GM19328 (cell line): ENCODE data around the gene COL5A1.

ENCODE experiments used
- ATAC-seq: cut with Tn5 transposase; IDR thresholded peaks from one replicate; pipeline ENCODE4 v1.9.1; 2021; ENCODE audit warnings: mild to moderate bottlenecking, moderate library complexity; ENCODE audit not compliant: unreplicated experiment

The COL5A1 gene

GRCh38 chr9:134864821-134865190, 223.2 kb downstream of the COL5A1 start:
- no peak for ATAC-seq

- ATAC-seq, result no peak
These were observed 226.5 kb downstream of the COL5A1 start for GRCh38 chr9:134867917-134868750.

GRCh38 chr9:134868751-134869553, 227.3 kb downstream of the COL5A1 start:
- no peak for ATAC-seq

- ATAC-seq, result no peak
These were observed 228.1 kb downstream of the COL5A1 start for GRCh38 chr9:134869554-134870300.

- no peak for ATAC-seq
These were observed 228.7 kb downstream of the COL5A1 start for GRCh38 chr9:134870301-134870694.

- ATAC-seq, result no peak
These were observed 229.4 kb downstream of the COL5A1 start for GRCh38 chr9:134870746-134871662.

- ATAC-seq, result no peak
These were observed 230.2 kb downstream of the COL5A1 start for GRCh38 chr9:134871697-134872340.

GRCh38 chr9:134872482-134873231, 231.1 kb downstream of the COL5A1 start:
- ATAC-seq, result no peak

GRCh38 chr9:134875371-134875770, 233.8 kb downstream of the COL5A1 start:
- no peak for ATAC-seq

- no peak for ATAC-seq
These were observed 235.9 kb downstream of the COL5A1 start for GRCh38 chr9:134877541-134877940.

- ATAC-seq, result no peak
These were observed 238.3 kb downstream of the COL5A1 start for GRCh38 chr9:134879664-134880483.

GRCh38 chr9:134880484-134881312, 239.1 kb downstream of the COL5A1 start, which contains the start of gene FCN2:
Gene FCN2, plus strand, starts transcription at chr9:134880810. Its CDS starts 12 bp downstream, at chr9:134880822.
- ATAC-seq, result no peak

- ATAC-seq, result no peak
These were observed 239.7 kb downstream of the COL5A1 start for GRCh38 chr9:134881313-134881670.

GRCh38 chr9:134882204-134882785, 240.7 kb downstream of the COL5A1 start:
- no peak for ATAC-seq

GRCh38 chr9:134883040-134883782, 241.6 kb downstream of the COL5A1 start:
- ATAC-seq, result no peak

GRCh38 chr9:134884492-134884891, 242.9 kb downstream of the COL5A1 start:
- no peak for ATAC-seq
